Medulla oblongata (tissue), 1 donor: ENCODE results near the gene PARPBP.
"Not testable (repeated sequence)": the region's sequence is repeated elsewhere in the genome, so short reads cannot be mapped to it uniquely, and the experiment has no call there.

ENCODE experiments used
- DNase-seq: peaks from one replicate; pipeline ENCODE4 v3.0.0-alpha.2; 2015; ENCODE audit errors: extremely low spot score

Gene PARPBP

GRCh38 chr12:102155206-102155605, 35.2 kb downstream of the PARPBP start:
- DNase-seq = not testable (repeated sequence)

- DNase-seq = no peak
Observed at GRCh38 chr12:102163383-102163782, 43.4 kb downstream of the PARPBP start.

- no peak for DNase-seq
Observed at GRCh38 chr12:102167821-102168604, 48.0 kb downstream of the PARPBP start.

GRCh38 chr12:102169922-102170621, 50.1 kb downstream of the PARPBP start:
- DNase-seq = peak; percentile 23

- no peak for DNase-seq
Observed at GRCh38 chr12:102171951-102172350, 52.0 kb downstream of the PARPBP start.

GRCh38 chr12:102172436-102172835, 52.5 kb downstream of the PARPBP start:
- no peak for DNase-seq

- DNase-seq = no peak
Observed at GRCh38 chr12:102174117-102174516, 54.1 kb downstream of the PARPBP start.

DNA sequence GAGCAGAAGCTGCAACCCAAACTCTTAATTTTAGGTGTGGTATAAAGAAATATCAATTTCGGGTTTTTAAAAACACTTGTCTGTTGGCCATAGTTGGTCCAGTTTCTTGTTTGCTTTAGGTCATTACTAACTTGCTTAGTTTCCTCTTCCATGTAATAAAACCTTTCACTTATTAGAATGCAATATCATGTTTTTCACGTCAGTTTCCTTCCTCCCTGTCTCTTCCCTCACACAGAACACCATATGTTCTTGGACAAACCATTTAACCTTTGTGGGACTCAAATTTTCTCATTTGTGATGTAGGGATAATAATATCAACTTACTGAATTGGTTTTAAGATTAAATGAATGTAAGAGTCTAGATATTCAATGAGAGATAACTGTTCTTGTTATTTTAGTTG, 54.8 kb downstream of the PARPBP start:
- DNase-seq = no peak

DNA sequence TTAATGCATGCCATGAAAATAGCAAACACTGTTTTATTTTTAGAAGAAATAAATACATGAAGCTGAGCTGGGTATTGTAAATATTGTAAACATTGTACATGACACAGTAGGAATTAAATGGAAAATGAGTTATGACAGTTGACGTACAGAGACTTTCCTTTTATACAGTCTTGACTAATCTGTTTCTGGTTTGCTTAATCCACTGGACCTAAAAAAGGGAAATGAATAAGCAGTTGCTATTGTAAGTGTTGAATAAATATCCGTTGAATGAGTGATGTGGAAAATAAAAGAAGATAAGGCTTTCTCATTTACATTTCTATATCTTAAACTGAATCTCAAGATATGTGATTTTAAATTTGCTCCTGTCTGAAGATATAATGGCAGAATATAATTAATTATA, 62.7 kb downstream of the PARPBP start:
- no peak for DNase-seq

GRCh38 chr12:102195826-102196225, 75.8 kb downstream of the PARPBP start:
- DNase-seq = no peak

GRCh38 chr12:102197789-102198188, 77.8 kb downstream of the PARPBP start, which contains the start of gene PMCH:
TSS of gene PMCH (minus strand) at chr12:102197833. CDS start at chr12:102197770, 63 bp downstream.
- no peak for DNase-seq

DNA sequence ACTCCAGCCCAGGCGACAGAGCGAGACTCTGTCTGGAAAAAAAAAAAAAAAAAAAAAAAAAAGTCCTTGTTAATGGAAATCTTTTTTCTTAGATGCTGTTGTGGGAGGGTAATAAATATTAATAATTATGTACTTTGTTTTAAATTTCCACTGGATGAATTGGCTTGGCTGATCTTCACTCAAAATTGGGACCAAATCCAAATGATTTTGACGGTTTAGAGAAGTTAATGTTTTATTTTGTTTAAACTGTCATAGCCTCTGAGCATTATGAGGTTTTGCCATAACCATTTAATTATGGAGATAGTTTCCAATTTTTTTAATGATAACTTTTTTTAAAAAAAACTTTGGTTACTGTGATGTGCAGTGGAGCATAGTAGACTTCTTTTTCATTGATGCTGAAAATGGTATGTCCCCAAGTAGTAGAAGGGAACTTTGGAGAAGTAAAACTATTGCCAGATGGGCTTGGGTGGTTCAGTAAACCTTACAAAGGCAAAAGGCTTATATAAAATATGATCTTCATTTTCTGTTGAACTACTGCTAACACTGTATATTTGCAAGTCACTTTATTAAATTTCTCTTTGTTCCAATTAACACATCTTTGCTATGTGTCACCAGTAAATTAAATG, 81.6 kb downstream of the PARPBP start:
- DNase-seq = no peak

- no peak for DNase-seq
Observed at GRCh38 chr12:102202556-102202955, 82.6 kb downstream of the PARPBP start.

DNA sequence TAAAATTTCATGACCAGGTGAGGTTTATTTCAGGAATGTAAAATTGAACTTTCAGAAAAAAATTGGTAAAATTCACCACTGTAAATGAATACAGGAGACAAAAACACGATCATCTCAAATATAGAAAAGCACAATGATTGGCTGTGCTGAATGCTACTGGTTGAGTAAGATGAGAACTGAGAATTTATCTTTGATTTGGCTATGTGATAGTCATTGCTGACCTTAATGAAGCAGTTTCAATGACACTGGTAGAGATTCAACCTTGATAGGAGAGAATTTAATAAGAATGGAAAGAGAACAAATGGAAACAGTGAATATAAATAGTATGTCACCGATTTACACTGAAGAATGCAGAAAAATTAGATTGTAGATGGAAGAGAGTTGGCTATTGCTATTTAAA, 84.0 kb downstream of the PARPBP start:
- no peak for DNase-seq

DNA sequence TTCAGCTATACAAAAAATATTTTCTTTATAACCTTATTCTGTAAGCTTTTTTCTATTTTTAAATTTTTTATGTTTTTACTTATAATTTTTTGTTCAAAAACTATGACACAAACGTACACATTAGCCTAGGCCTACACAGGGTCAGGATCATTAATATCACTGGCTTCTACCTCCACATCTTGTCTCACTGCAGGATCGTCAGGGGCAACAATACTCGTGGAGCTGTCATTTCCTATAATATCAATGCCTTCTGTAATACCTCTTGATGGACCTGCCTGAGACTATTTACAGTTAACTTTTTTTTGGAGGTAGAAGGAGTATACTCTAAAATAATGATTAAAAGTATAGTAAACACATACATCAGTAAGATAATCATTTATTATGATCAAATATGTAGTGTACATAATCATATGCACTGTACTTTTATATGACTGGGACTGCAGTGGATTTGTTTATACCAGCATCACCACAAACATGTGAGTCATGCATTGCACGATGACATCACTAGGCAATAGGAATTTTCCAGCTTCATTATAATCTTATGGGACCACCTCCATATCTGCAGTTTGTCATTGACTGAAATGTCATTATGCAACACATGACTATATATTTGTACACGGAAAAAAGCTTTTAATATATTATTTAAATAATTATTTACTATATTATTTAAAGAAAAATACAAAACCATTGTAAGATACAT, 96.2 kb downstream of the PARPBP start:
- DNase-seq = no peak

DNA sequence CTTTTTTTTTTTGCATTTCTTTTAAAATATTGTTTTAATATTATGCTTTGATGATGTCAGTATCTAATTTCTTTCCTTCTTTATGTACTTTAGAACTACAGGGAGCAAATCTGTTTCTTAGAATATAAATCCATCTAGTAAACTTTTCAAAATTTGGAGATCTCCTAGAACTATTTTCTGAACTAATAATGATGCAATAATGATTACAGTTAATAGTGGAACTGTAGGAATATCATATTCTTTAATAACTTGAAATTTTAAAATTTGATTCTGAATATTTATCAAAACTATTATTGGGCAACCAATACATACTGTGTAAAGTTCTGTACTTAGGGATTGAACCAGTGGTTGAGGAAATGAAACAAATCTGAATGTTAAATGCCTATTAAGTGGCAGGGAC, 100.8 kb downstream of the PARPBP start:
- DNase-seq = no peak

- DNase-seq = no peak
Observed at GRCh38 chr12:102227954-102228353, 108.0 kb downstream of the PARPBP start.

GRCh38 chr12:102232036-102232435, 112.1 kb downstream of the PARPBP start:
- no peak for DNase-seq

- no peak for DNase-seq
Observed at GRCh38 chr12:102232446-102232845, 112.5 kb downstream of the PARPBP start.

- DNase-seq = no peak
Observed at GRCh38 chr12:102234599-102234998, 114.6 kb downstream of the PARPBP start.

GRCh38 chr12:102240859-102241258, 120.9 kb downstream of the PARPBP start:
- not testable (repeated sequence) for DNase-seq
